ENCODE results near the gene SMIM21.

The SMIM21 gene

GRCh38 chr18:75408554-75409506 lies 18.7 kb downstream of the SMIM21 start:
- TF ChIP-seq ZFP3 (CRISPR knock-in tag; IDR thresholded peaks at IDR 0.05) (no peak), ISL1 (CRISPR knock-in tag; IDR thresholded peaks at IDR 0.05) (peak; percentile 22; the same call in 1 of the 2 replicates)
- peak; percentile 85 for ATAC-seq

- no peak for TF ChIP-seq ZNF8 (CRISPR knock-in tag; IDR thresholded peaks at IDR 0.05)
- TF ChIP-seq CREB5 (CRISPR knock-in tag; IDR thresholded peaks at IDR 0.05; ENCODE audit: low read depth): no peak
- TF ChIP-seq ESRRG (CRISPR knock-in tag; IDR thresholded peaks at IDR 0.05): no peak
- no peak for TF ChIP-seq ZC3H10 (CRISPR knock-in tag; IDR thresholded peaks at IDR 0.05)
- TF ChIP-seq CSRNP3 (CRISPR knock-in tag; IDR thresholded peaks at IDR 0.05): no peak
- TF ChIP-seq SNAI2 (CRISPR knock-in tag; IDR thresholded peaks at IDR 0.05): no peak
- no peak for TF ChIP-seq PATZ1 (CRISPR knock-in tag; IDR thresholded peaks at IDR 0.05; ENCODE audit: borderline replicate concordance)
- no peak for TF ChIP-seq TOX (CRISPR knock-in tag; IDR thresholded peaks at IDR 0.05; ENCODE audit: borderline replicate concordance)
- ATAC-seq: no peak
Observed at GRCh38 chr18:75407468-75408437, 19.8 kb downstream of the SMIM21 start.

GRCh38 chr18:75406491-75407445 lies 20.7 kb downstream of the SMIM21 start:
- ATAC-seq: no peak
- TF ChIP-seq BACH2 (CRISPR knock-in tag; IDR thresholded peaks at IDR 0.05; ENCODE audit: borderline replicate concordance): no peak
- TF ChIP-seq CSDC2 (CRISPR knock-in tag; IDR thresholded peaks at IDR 0.05): no peak

- ATAC-seq: no peak
Observed at GRCh38 chr18:75405351-75405750, 22.2 kb downstream of the SMIM21 start.

More at GRCh38 chr18:75405351-75405750, 22.2 kb downstream of the SMIM21 start:
- TF ChIP-seq CSDC2 (CRISPR knock-in tag; IDR thresholded peaks at IDR 0.05) (no peak), PATZ1 (CRISPR knock-in tag; IDR thresholded peaks at IDR 0.05; ENCODE audit: borderline replicate concordance) (no peak), ISL1 (CRISPR knock-in tag; IDR thresholded peaks at IDR 0.05) (no peak), TCF4 (CRISPR knock-in tag; IDR thresholded peaks at IDR 0.05; ENCODE audit: borderline replicate concordance) (no peak), CREB5 (CRISPR knock-in tag; IDR thresholded peaks at IDR 0.05; ENCODE audit: low read depth) (no peak), POU6F1 (CRISPR knock-in tag; IDR thresholded peaks at IDR 0.05; ENCODE audit: borderline replicate concordance, low read depth) (no peak), PPARA (CRISPR knock-in tag; IDR thresholded peaks at IDR 0.05; ENCODE audit: borderline replicate concordance) (no peak), ZFP30 (CRISPR knock-in tag; IDR thresholded peaks at IDR 0.05) (no peak), ARNTL (CRISPR knock-in tag; IDR thresholded peaks at IDR 0.05; ENCODE audit: borderline replicate concordance, low read depth) (no peak), TOX (CRISPR knock-in tag; IDR thresholded peaks at IDR 0.05; ENCODE audit: borderline replicate concordance) (no peak), CSRNP3 (CRISPR knock-in tag; IDR thresholded peaks at IDR 0.05) (no peak), ZFP3 (CRISPR knock-in tag; IDR thresholded peaks at IDR 0.05) (no peak), RARB (CRISPR knock-in tag; IDR thresholded peaks at IDR 0.05) (no peak), SNAI2 (CRISPR knock-in tag; IDR thresholded peaks at IDR 0.05) (no peak), OSR1 (CRISPR knock-in tag; IDR thresholded peaks at IDR 0.05) (no peak), GLIS3 (CRISPR knock-in tag; IDR thresholded peaks at IDR 0.05) (no peak)
